Sigmoid colon (tissue), 4 donors: Measurements from ENCODE around the gene EHBP1.

Experiments
- CTCF ChIP-seq, 4 experiments: fragments of 450-650 bp in 3 of 4; fragments of 200-600 bp in 1 of 4; IDR thresholded peaks; one replicate each; pipeline ENCODE4 v1.5.1; 2016 to 2019; ENCODE audit warnings: antibody characterized with exemption in 4 of 4, mild to moderate bottlenecking in 3 of 4, moderate library complexity in 2 of 4
- EP300 ChIP-seq, 4 donors: sonication (generic); formaldehyde crosslinking; IDR thresholded peaks; one replicate each; pipeline ENCODE4 v1.6.1; 2017; ENCODE audit warnings: antibody characterized with exemption in 4 of 4
- POLR2AphosphoS5 ChIP-seq, 4 donors: sonication (generic); formaldehyde crosslinking; IDR thresholded peaks; one replicate each; pipeline ENCODE4 v1.6.1; 2017; ENCODE audit warnings: antibody characterized with exemption in 4 of 4

GRCh38 chr2:62883629-62884028 is 178.1 kb downstream of the EHBP1 start:
- no peak for TF ChIP-seq CTCF (IDR thresholded peaks at IDR 0.05)
- TF ChIP-seq POLR2AphosphoS5 (IDR thresholded peaks at IDR 0.05): no peak
- no peak for TF ChIP-seq EP300 (IDR thresholded peaks at IDR 0.05)
